Measurements from ENCODE around the gene SH3BP4. TPM values are rescaled to one million over a fixed set of nuclear protein-coding genes. Genes with fewer than 3 reads are reported as not detected.

Gene SH3BP4
- polyA plus RNA-seq, 4 donors = 3.6 to 36.7 (median 17.4) TPM

GRCh38 chr2:234932591-234933168 lies 19.1 kb upstream of the SH3BP4 start:
- Histone ChIP-seq H3K4me1 (ENCODE audit: control insufficient read depth in 3 of 3, insufficient read depth in 2 of 3, low read depth in 1 of 3, low read length in 2 of 3) (no peaks in the 10 kb centered on the region), H3K27me3 (ENCODE audit: control insufficient read depth in 3 of 3, insufficient read depth in 3 of 3, low read length in 3 of 3) (no peaks in the 10 kb centered on the region), H3K27ac (ENCODE audit: low read depth in 1 of 3, low read length in 2 of 3) (no peak overlapping the region), H3K9me3 (ENCODE audit: control insufficient read depth in 2 of 2, insufficient read depth in 1 of 2, low read depth in 1 of 2, low read length in 1 of 2) (no peaks in the 10 kb centered on the region), H3K4me3 (ENCODE audit: low read depth in 1 of 3, low read length in 3 of 3) (no peak overlapping the region), H3K36me3 (ENCODE audit: control insufficient read depth in 3 of 3, insufficient read depth in 2 of 3, low read depth in 1 of 3, low read length in 3 of 3) (no peaks in the 10 kb centered on the region)
- DNase-seq (no peak), FAIRE-seq (no peak)
- WGBS, 3 donors = 76 to 82% (median 78%) methylated on average over 12 of the region's 12 CpGs

GRCh38 chr2:234935311-234935710 lies 16.5 kb upstream of the SH3BP4 start:
- Histone ChIP-seq H3K9me3 (ENCODE audit: control insufficient read depth in 2 of 2, insufficient read depth in 1 of 2, low read depth in 1 of 2, low read length in 1 of 2) (no peaks in the 10 kb centered on the region), H3K4me3 (ENCODE audit: low read depth in 1 of 3, low read length in 3 of 3) (no peak overlapping the region), H3K27me3 (ENCODE audit: control insufficient read depth in 3 of 3, insufficient read depth in 3 of 3, low read length in 3 of 3) (no peaks in the 10 kb centered on the region), H3K27ac (ENCODE audit: low read depth in 1 of 3, low read length in 2 of 3) (no peak overlapping the region), H3K36me3 (ENCODE audit: control insufficient read depth in 3 of 3, insufficient read depth in 2 of 3, low read depth in 1 of 3, low read length in 3 of 3) (no peaks in the 10 kb centered on the region), H3K4me1 (ENCODE audit: control insufficient read depth in 3 of 3, insufficient read depth in 2 of 3, low read depth in 1 of 3, low read length in 2 of 3) (no peaks in the 10 kb centered on the region)
- 72 to 84% (median 79%) methylated on average over 5 of the region's 5 CpGs for WGBS, 3 donors
- no peak for DNase-seq
- no peak for FAIRE-seq

- H3K4me3 ChIP-seq (ENCODE audit: low read depth in 1 of 3, low read length in 3 of 3) = no peak overlapping the region
- H3K27me3 ChIP-seq (ENCODE audit: control insufficient read depth in 3 of 3, insufficient read depth in 3 of 3, low read length in 3 of 3) = no peaks in the 10 kb centered on the region
- H3K9me3 ChIP-seq (ENCODE audit: control insufficient read depth in 2 of 2, insufficient read depth in 1 of 2, low read depth in 1 of 2, low read length in 1 of 2) = no peaks in the 10 kb centered on the region
- DNase-seq = no peak
- H3K27ac ChIP-seq (ENCODE audit: low read depth in 1 of 3, low read length in 2 of 3) = no peak overlapping the region
- FAIRE-seq = no peak
- no peaks in the 10 kb centered on the region for H3K36me3 ChIP-seq (ENCODE audit: control insufficient read depth in 3 of 3, insufficient read depth in 2 of 3, low read depth in 1 of 3, low read length in 3 of 3)
- WGBS, 3 donors = 82 to 88% (median 86%) methylated on average over 4 of the region's 4 CpGs
- H3K4me1 ChIP-seq (ENCODE audit: control insufficient read depth in 3 of 3, insufficient read depth in 2 of 3, low read depth in 1 of 3, low read length in 2 of 3) = no peaks in the 10 kb centered on the region
Observed at GRCh38 chr2:234939576-234939975, 12.2 kb upstream of the SH3BP4 start.

GRCh38 chr2:234939996-234940395 lies 11.8 kb upstream of the SH3BP4 start:
- no peaks in the 10 kb centered on the region for H3K4me1 ChIP-seq (ENCODE audit: control insufficient read depth in 3 of 3, insufficient read depth in 2 of 3, low read depth in 1 of 3, low read length in 2 of 3)
- 81 to 87% (median 81%) methylated on average over 5 of the region's 5 CpGs for WGBS, 3 donors
- H3K36me3 ChIP-seq (ENCODE audit: control insufficient read depth in 3 of 3, insufficient read depth in 2 of 3, low read depth in 1 of 3, low read length in 3 of 3) = no peaks in the 10 kb centered on the region
- H3K27me3 ChIP-seq (ENCODE audit: control insufficient read depth in 3 of 3, insufficient read depth in 3 of 3, low read length in 3 of 3) = no peaks in the 10 kb centered on the region
- no peaks in the 10 kb centered on the region for H3K9me3 ChIP-seq (ENCODE audit: control insufficient read depth in 2 of 2, insufficient read depth in 1 of 2, low read depth in 1 of 2, low read length in 1 of 2)
- no peak overlapping the region for H3K4me3 ChIP-seq (ENCODE audit: low read depth in 1 of 3, low read length in 3 of 3)
- no peak overlapping the region for H3K27ac ChIP-seq (ENCODE audit: low read depth in 1 of 3, low read length in 2 of 3)
- no peak for DNase-seq
- no peak for FAIRE-seq

GRCh38 chr2:234940527-234940926 lies 11.3 kb upstream of the SH3BP4 start:
- WGBS, 3 donors = 94 to 98% (median 96%) methylated on average over 7 of the region's 7 CpGs
- no peak overlapping the region for H3K27ac ChIP-seq (ENCODE audit: low read depth in 1 of 3, low read length in 2 of 3)
- DNase-seq (no peak), FAIRE-seq (no peak)
- no peaks in the 10 kb centered on the region for H3K27me3 ChIP-seq (ENCODE audit: control insufficient read depth in 3 of 3, insufficient read depth in 3 of 3, low read length in 3 of 3)
- no peaks in the 10 kb centered on the region for H3K4me1 ChIP-seq (ENCODE audit: control insufficient read depth in 3 of 3, insufficient read depth in 2 of 3, low read depth in 1 of 3, low read length in 2 of 3)
- no peak overlapping the region for H3K4me3 ChIP-seq (ENCODE audit: low read depth in 1 of 3, low read length in 3 of 3)
- no peaks in the 10 kb centered on the region for H3K36me3 ChIP-seq (ENCODE audit: control insufficient read depth in 3 of 3, insufficient read depth in 2 of 3, low read depth in 1 of 3, low read length in 3 of 3)
- no peaks in the 10 kb centered on the region for H3K9me3 ChIP-seq (ENCODE audit: control insufficient read depth in 2 of 2, insufficient read depth in 1 of 2, low read depth in 1 of 2, low read length in 1 of 2)

- no peaks in the 10 kb centered on the region for H3K9me3 ChIP-seq (ENCODE audit: control insufficient read depth in 2 of 2, insufficient read depth in 1 of 2, low read depth in 1 of 2, low read length in 1 of 2)
- 78 to 87% (median 83%) methylated on average over 12 to 14 of the region's 14 CpGs for WGBS, 3 donors
- H3K27me3 ChIP-seq (ENCODE audit: control insufficient read depth in 3 of 3, insufficient read depth in 3 of 3, low read length in 3 of 3) = no peaks in the 10 kb centered on the region
- no peak overlapping the region for H3K27ac ChIP-seq (ENCODE audit: low read depth in 1 of 3, low read length in 2 of 3)
- no peak overlapping the region for H3K4me3 ChIP-seq (ENCODE audit: low read depth in 1 of 3, low read length in 3 of 3)
- DNase-seq = no peak
- H3K36me3 ChIP-seq (ENCODE audit: control insufficient read depth in 3 of 3, insufficient read depth in 2 of 3, low read depth in 1 of 3, low read length in 3 of 3) = no peaks in the 10 kb centered on the region
- FAIRE-seq = no peak
- H3K4me1 ChIP-seq (ENCODE audit: control insufficient read depth in 3 of 3, insufficient read depth in 2 of 3, low read depth in 1 of 3, low read length in 2 of 3) = peaks cover 0 to 2% (median 0%) of the 10 kb centered on the region in 3 donors
Observed at GRCh38 chr2:234945339-234945873, 6.4 kb upstream of the SH3BP4 start.

GRCh38 chr2:234947556-234947955 lies 4.3 kb upstream of the SH3BP4 start:
- DNase-seq (no peak), FAIRE-seq (no peak)
- H3K27ac ChIP-seq (ENCODE audit: low read depth in 1 of 3, low read length in 2 of 3) = no peak overlapping the region
- no peaks in the 10 kb centered on the region for H3K36me3 ChIP-seq (ENCODE audit: control insufficient read depth in 3 of 3, insufficient read depth in 2 of 3, low read depth in 1 of 3, low read length in 3 of 3)
- H3K9me3 ChIP-seq (ENCODE audit: control insufficient read depth in 2 of 2, insufficient read depth in 1 of 2, low read depth in 1 of 2, low read length in 1 of 2) = no peaks in the 10 kb centered on the region
- H3K4me1 ChIP-seq (ENCODE audit: control insufficient read depth in 3 of 3, insufficient read depth in 2 of 3, low read depth in 1 of 3, low read length in 2 of 3) = peaks cover 0 to 11% (median 0%) of the 10 kb centered on the region in 3 donors
- WGBS, 3 donors = 87 to 94% (median 89%) methylated on average over 3 of the region's 3 CpGs
- peaks cover 0 to 3% (median 0%) of the 10 kb centered on the region in 3 donors for H3K27me3 ChIP-seq (ENCODE audit: control insufficient read depth in 3 of 3, insufficient read depth in 3 of 3, low read length in 3 of 3)
- no peak overlapping the region for H3K4me3 ChIP-seq (ENCODE audit: low read depth in 1 of 3, low read length in 3 of 3)

- Histone ChIP-seq H3K27ac (ENCODE audit: low read depth in 1 of 3, low read length in 2 of 3) (peak overlapping the region in 2 of 3 donors; percentile 1 to 42), H3K4me3 (ENCODE audit: low read depth in 1 of 3, low read length in 3 of 3) (no peak overlapping the region), H3K27me3 (ENCODE audit: control insufficient read depth in 3 of 3, insufficient read depth in 3 of 3, low read length in 3 of 3) (peaks cover 0 to 3% (median 0%) of the 10 kb centered on the region in 3 donors), H3K36me3 (ENCODE audit: control insufficient read depth in 3 of 3, insufficient read depth in 2 of 3, low read depth in 1 of 3, low read length in 3 of 3) (no peaks in the 10 kb centered on the region), H3K4me1 (ENCODE audit: control insufficient read depth in 3 of 3, insufficient read depth in 2 of 3, low read depth in 1 of 3, low read length in 2 of 3) (peaks cover 0 to 21% (median 3%) of the 10 kb centered on the region in 3 donors), H3K9me3 (ENCODE audit: control insufficient read depth in 2 of 2, insufficient read depth in 1 of 2, low read depth in 1 of 2, low read length in 1 of 2) (no peaks in the 10 kb centered on the region)
- FAIRE-seq (no peak), DNase-seq (no peak)
- 75 to 89% (median 78%) methylated on average over 6 of the region's 6 CpGs for WGBS, 3 donors
Observed at GRCh38 chr2:234949762-234950434, 1.9 kb upstream of the SH3BP4 start.

All from small intestine (tissue), 7 donors.